GM18861 (cell line): ENCODE measurements around the gene SP1.
A peak's percentile ranks its signal among the peaks of the same experiment; 100 is the strongest.
"Not testable (repeated sequence)": the region's sequence is repeated elsewhere in the genome, so short reads cannot be mapped to it uniquely, and the experiment has no call there.

ENCODE experiments used
- ATAC-seq: cut with Tn5 transposase; IDR thresholded peaks from one replicate; pipeline ENCODE4 v1.9.1; 2021; ENCODE audit not compliant: unreplicated experiment

Gene SP1

GRCh38 chr12:53358836-53359419, 21.0 kb upstream of the SP1 start:
- no peak for ATAC-seq

- ATAC-seq, result not testable (repeated sequence)
Measured at GRCh38 chr12:53361638-53362037, 18.3 kb upstream of the SP1 start.

- no peak for ATAC-seq
Measured at GRCh38 chr12:53365245-53365904, 14.6 kb upstream of the SP1 start.

- not testable (repeated sequence) for ATAC-seq
Measured at GRCh38 chr12:53373554-53374133, 6.3 kb upstream of the SP1 start.

GRCh38 chr12:53374277-53374676, 5.7 kb upstream of the SP1 start:
- not testable (repeated sequence) for ATAC-seq

- ATAC-seq, result no peak
Measured at GRCh38 chr12:53376747-53377146, 3.2 kb upstream of the SP1 start.

GRCh38 chr12:53378222-53378621, 1.8 kb upstream of the SP1 start:
- no peak for ATAC-seq

GRCh38 chr12:53378724-53379388, 1.1 kb upstream of the SP1 start:
- no peak for ATAC-seq

GRCh38 chr12:53379389-53380103, 430 bp upstream of the SP1 start:
- peak; percentile 61 for ATAC-seq

- no peak for ATAC-seq
Measured at GRCh38 chr12:53380794-53381730, 1.1 kb downstream of the SP1 start.

- no peak for ATAC-seq
Measured at GRCh38 chr12:53381731-53382630, 2.0 kb downstream of the SP1 start.

- no peak for ATAC-seq
Measured at GRCh38 chr12:53383258-53383657, 3.3 kb downstream of the SP1 start.

GRCh38 chr12:53386381-53386780, 6.4 kb downstream of the SP1 start:
- not testable (repeated sequence) for ATAC-seq

GRCh38 chr12:53388932-53389331, 9.0 kb downstream of the SP1 start:
- no peak for ATAC-seq

GRCh38 chr12:53389702-53390101, 9.7 kb downstream of the SP1 start:
- ATAC-seq, result no peak

- ATAC-seq, result no peak
Measured at GRCh38 chr12:53391724-53392123, 11.7 kb downstream of the SP1 start.

- ATAC-seq, result no peak
Measured at GRCh38 chr12:53399896-53400295, 19.9 kb downstream of the SP1 start.

GRCh38 chr12:53402351-53402750, 22.4 kb downstream of the SP1 start:
- not testable (repeated sequence) for ATAC-seq

GRCh38 chr12:53402871-53403270, 22.9 kb downstream of the SP1 start:
- no peak for ATAC-seq
